Measurements from ENCODE around the gene MBP.

The MBP gene

DNA sequence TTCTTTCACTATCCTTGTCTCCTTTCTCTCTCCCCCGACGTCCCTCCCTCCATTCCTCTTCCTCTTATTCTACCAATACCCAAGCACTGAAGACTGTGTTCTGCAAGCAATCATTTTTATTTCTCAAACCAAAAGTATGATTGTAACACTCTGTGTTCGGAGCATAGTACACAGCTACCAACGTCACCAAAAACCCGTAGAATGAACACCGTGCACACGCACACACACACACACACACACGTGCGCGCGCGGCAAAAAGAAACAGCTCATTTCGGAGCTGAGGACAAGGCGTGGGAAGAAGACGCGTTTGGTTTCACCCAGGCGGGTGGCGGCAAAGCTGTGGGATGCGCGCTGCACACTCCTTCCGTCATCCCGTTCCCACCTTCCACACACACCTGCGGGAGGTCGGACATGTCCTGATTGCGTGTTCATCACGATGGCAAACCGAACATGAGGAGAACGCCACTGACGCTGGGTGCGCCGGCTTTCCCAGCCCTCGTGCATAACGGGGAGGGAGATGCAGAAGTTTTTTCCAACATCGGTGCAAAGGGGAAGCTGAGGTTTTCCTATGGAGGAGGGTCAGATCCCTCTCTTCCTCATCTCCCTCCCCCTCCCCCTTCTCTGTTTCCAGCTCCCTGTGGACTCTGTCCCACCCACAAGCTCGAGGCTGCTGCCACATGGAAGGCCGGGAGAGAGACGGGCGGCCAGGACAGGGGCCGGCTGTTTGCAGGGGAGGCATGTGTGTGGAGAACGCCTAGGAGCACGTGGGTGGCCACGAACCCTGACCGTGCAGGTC is 20.4 kb downstream of the MBP start:
- no peak for DNase-seq

DNA sequence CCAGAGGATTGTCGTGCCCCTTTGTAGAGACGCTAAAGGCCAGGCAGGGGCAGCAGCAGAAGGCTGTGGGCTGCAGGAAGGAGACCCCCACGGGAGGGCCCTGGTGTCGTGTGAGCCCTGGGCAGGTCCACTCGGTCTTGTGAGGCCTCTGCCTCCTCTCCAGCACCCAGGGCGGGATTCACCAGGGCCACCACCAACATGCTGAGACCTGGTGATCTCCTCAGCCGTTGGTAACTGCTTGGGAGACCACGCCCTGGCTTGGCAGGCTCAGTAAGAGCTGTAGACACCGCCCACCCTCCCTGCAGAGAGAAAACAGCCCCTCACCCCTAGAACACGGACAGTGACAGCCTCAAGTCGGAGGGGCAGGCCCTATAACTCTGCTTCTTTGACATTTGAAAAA is 21.1 kb downstream of the MBP start:
- no peak for DNase-seq

DNA sequence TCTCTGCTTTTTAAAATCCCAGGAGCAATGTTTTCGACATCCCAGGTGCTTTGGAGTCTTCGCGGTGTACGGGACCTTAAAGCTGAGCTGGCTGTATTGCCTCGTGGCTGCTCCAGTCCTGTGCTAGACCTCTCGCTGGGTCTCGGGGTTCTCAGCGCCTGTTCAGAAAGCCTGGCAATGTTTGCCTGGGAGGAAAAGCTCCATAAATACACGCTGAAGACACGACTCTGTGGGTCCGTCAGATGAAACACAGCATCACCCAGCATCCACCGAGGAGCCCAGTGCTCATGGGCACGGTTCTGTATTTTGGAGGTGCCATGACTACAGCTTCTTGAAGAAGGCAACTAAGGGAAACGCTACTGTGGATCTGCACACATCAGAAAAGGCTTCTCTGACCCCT is 21.6 kb downstream of the MBP start:
- DNase-seq, result no peak

DNA sequence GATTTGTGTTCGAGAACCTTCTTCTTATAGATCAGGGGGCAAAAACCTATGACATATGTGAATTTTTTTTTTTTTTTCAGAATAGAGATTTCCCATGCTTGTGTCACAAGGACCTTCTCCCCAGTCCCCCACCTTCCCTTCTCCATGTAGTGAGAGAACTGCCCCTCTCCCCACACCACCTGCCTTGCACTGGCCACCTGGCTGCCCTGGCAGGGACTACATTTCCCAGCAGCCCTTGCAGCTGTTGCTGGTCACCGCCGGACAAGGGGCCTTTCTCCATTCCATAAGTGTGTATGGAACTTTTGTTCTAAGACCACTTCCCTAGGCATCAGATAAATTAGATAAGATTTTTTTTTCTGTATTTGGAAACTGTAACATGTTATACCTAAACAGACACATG is 22.2 kb downstream of the MBP start:
- no peak for DNase-seq

DNA sequence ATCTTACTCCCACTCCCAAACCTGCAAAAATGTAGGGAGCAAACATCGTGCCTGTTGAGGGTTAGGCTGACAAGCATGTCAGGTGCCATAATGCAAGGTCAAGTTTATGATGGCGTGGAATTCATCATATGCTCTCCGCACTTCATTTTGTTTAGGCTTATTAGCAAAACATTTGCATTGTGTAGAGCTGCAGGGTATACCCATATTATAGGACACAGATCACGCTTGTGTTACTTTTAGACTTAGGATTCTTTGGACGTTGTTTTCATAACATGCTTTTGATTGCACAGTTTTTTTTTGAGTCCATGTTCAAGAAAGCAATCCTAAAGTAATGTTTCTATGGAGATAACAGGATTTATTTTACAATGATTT is 22.9 kb downstream of the MBP start:
- DNase-seq, result no peak

DNA sequence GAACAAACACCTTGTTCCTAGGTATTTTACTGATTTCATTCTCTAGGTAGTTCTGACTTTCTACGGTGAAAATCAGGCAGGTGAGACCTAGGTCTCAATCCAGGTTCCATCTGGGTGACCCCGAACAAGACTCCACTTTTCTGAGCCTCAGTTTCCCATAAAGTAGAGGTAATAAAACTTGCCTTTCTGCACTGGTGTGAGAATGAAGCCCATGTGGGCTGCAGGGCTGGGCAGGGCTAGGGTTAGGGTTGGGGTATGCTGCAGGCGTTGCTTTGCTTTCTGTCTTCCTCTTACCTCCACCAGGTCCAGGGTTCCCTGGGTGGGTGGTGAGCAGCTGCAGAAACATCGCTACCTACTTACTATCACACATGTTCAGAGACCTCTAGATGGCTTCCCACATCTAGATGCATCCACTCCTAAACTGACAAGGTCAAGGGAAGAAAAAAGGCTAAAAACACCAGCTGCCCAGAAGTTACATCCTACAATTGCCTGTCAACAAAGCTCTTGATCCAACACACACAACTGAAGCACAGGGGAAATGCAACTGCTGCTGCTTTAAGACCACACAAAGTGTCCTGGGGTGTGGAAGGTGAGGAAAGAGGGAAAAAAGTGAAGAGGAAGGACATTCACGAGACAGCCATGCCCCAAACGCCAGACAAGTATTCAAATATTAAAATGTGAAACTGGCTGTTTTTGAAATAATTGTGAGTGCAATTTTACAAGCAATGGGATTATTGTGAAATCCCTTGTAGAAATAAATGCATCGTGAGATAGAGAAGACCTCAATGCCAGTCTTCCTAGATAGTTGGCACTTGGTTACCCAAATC is 23.5 kb downstream of the MBP start:
- no peak for DNase-seq

DNA sequence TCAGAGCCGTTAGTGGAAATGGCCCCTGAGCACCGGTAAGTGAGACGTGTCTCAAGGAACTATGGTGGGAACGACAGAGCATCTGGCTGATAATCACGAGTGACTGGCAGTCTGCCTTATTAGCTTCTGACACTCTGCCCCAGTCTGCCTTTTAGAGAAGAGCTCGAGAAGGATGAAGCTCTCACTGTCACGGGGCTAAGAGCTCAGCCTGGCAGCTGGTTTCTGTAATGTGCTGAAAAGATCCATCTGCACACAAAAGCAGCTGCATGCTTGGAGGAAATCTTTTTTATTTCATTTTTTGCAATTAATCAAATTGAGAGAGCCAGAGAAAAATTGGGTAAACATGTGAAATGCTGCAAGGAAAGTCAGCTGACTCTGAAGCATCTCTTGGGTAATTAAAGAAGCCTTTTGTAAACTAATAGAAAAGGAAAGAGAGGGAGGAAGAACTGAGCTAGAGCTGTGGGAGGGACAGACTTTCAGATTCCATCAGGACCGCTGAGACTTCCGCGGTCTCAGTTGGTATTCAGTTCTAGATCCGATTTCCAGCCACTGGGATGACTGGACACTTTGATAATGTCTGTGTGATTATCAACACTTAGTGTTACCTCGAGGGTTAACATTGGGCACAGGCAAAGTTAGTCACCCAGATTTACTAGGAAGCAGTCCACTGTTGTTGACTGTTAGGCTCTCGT is 24.4 kb downstream of the MBP start:
- no peak for DNase-seq

DNA sequence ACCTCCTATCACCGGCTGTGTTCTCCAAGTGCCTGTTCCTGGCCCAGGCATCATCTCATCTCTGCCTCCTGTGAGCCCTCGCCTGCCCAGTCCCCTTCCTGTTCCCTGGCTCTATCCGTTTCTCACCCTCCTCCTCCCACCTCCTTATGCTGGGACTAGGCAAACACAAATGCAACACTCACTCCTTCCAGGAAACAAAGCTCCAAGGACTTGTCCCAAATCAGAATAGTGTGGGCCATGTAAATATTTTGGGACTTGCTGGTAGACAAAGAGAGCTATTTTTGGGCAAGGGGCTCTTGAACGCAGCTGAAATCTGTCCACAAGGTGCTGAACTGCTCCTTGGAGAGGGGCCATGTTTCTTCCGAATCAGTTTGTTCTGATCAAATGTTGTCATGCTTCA is 25.3 kb downstream of the MBP start:
- DNase-seq, result no peak

DNA sequence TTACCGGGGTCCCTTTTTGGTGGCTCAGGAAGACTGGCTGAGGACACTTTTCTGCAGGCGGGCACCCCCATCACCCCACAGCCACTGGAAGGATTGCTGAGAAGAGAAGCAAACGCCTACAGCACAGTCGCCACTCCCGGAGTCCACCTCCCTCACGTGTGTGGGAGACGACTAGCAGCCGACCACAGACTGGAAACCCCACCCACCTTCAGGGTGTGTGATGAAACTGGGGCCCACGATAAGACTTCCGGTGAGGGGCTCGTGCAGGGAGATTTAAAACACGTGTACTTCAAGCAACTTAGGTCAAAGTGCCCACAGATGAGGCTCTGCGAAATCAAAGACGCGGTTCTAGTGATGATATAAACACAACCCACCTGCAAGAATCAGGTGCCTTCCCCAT is 26.3 kb downstream of the MBP start:
- DNase-seq, result no peak

DNA sequence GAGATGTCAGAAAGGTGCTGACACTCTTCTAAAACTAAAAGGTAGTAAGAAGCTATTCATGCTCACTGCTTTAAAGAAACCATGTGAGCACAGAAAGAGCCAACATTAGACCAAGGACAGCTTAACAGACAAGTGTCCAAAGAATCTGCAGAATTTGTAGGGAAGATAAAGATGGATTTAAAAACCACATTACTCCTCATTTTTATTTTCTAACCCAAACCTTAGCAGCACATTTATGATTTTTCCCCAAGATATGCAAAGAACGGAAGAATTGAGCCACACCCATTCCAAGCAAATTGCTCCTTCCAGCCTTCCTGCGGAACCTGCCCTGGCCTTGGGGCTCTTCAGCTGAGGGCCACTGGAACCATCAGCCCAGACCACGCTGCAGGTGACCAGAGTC is 26.9 kb downstream of the MBP start:
- DNase-seq, result no peak

DNA sequence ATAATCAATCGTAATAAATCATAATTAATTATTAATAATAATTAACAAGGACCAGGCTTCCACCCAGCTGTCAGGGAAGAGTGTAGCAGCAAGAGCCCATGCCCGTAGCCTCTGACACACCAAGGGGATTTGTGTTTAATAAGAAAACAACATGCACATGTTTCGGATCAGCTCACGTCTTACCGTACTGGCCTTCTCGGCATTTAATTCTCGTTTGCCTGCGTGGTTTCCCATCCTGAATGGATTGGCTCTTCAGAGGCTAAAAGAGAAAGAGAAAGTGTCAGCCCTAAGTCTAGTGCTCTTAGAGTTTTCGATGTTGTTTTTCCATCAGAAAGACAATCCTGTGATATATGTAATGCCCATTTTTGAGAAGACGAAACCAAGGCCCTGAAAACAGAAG is 27.6 kb downstream of the MBP start:
- DNase-seq, result no peak

DNA sequence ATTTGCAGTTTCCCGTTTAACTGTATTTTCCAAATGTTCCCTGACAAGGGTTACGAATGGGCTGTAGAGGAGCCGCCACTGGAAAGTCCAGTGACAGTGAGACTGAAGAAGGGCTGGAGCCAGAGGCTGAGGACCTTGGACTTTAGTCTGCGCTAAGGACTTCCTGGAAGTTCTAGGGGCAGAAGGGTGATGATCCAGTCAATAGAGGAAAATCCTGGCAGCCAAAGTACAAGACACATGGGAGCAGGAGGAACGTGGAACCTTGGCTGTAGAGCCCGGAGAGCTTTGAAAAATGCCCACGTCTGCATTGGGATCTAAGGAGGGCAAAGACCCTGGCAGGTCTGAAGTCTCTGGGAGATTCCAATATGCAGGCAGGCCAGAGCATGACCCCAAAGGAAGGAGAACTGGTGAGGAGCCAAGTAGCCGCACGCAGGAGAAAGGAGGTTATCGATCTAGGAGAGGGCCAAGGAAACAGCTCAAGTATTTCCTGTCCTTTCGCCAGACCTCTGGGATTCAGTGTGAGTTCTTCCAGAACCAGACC is 28.5 kb downstream of the MBP start:
- no peak for DNase-seq

DNA sequence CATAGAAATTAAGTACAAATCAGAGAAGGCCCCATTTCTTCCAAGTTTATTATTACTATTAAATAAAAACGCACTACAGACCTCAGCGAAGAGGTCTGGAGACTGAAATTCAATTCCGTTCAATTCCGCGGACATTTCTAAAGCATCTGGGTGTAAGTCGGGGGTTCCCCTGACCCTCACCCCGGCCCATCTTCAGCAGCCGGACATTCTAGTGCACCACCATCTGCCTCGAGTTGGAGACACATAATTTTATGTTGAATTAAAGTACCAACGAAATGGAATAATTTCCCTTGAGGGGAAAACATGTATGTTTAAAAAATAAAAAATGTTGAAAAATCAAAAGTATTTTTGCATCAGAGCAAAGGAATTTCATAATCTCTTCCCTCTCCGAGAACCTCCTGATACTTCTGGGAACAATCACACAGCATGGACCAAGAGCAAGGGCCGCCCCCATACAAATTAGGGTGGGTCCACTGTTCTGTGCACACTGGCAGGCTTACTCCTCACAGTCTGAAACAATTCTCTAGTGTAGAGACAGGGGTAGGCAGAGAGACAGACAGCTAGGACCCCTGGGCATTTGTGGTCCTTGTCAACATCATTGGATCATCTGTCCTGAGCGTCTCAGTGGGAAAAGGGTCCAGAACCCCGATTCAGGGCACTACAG is 29.3 kb downstream of the MBP start:
- no peak for DNase-seq

DNA sequence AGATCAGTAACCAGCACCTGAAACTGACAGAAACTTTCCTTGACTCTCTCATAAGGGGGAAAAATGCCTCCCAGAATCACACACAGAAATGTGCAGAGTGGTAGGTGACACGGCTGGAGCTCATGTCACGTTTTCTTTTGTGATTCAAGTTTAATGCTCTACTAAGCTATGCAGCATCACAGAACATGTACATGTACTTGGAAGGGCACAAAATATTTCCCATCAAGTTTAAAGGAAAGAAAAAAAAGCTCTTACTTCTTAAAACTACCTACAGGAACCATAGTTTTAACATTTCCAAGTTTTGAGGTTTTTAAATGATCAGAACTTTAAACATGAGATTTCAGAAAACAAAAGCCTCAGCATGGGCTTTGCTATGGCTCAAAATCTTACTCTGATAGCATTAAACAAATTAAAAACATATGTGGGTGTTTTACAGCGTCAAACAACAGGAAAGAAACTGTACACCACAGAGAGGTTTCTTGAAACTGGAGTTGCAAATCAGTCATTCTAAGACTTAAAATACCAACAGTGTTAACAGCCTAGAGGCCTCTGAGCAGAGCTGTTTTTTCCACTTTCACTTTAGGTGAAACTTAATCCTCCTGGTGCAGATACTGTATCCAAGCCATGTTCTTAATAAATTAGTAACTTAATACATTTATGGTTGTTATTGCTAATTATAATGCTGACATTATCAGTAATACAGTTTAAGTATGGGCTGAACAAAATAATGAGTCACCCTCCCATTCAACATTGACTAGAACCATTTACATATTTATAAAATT is 30.1 kb downstream of the MBP start:
- DNase-seq, result no peak

DNA sequence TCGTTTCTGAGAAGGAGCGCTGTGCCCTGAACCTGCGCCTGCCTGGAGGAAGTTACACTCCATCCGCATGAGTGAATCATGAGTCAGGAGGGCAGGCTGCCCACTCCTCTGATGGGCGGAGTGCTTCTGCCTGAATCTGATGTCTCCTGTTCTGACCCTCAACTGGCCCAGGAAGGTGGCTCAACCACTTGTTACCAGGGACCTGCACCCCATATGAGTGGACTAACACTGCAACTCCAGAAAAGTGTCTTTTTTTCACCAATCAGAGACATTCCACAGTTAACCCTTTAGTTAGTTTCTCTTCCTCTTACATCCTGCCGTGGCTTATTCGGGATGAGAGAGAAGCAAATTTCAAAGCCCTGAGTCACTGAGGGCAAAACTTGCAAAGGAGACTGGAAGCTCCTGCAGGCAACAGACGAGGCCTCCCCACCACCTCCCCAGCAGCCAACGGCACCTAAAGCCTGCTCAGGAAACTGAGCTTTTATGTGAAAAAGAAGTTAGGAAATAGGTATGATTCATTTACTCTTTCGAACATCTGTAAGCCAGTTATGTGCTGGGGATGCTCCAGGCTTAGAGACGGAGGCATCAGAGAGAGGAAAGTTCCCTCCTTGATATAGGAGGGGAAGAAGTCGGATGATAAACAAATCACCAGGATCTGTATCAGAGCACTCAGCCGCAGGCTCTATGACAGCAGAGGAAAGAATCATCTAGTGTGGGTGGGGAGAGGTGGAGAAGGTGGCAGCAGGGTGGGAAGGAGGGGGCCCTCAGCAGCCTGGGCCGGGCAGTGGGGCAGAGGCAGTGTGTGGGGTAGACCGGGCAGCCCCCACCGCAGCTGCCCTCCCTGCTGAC is 30.9 kb downstream of the MBP start:
- no peak for DNase-seq

DNA sequence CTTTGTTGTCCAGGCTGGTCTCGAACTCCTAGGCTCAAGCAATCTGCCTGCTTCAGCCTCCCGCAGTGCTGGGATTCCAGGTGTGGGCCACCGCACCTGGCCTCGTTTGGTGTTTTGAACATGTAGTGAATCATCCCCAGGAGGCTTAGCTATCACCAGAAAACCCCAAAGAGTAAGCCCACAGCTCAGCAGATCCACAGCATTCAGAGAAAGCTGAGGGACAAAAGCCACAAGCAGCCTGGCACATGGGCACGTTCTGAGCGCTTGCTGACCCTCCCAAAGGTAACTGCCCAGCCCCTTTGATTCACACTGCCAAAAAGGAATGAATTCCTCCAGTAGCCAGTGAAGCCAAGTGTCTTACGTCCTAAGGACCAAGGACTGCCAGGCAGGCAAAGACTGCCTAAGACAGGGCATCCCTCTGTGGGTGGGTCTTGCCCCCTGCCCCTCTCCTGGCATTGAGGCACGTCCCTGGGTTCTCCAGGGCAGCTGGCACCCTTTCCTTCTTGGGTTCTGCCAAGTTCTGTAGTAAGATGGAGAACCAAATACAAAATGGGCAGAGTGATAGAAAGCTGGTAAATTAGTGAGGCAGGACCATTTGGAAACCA is 31.7 kb downstream of the MBP start:
- DNase-seq, result no peak

DNA sequence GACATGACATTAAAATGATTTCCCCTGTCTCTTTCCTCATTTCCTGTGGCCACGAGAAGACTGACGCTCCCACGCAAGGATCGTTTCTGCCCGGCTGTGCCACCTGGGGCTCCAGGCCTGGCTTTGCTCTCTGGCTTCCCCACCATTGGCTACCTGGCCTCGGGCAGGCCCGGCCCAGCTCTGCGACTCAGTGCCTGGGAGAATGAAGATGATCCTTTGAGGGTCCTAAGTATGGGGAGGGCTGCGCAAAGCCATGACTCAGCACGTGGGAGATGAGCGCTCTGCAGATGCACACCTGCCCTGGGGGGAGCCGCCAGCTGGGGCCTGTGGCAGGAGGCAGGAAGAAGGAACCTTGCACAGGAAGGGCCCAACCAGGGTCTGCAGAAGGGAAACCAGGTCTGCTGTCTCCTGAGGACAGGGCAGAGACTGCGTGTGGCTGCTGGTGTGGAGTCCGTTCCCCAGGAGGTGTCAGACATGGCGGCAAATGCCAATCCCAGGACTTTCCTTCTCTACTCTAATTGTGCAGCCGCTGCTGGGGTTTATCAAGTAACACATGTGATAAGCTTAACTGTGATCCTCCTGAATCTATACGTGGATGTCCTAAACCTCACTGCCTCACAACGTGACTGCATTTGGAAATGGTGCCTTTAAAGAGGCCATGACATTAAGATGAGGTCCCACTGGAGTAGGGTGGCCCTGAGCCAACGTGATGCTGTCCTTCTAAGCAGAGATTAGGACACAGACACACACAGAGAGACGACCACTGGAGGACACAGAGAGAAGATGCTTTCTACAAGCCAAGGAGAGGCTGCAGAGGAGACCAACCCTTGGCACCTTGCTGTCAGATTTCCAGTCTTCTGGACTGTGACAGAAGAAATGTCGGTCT is 32.9 kb downstream of the MBP start:
- DNase-seq, result no peak

DNA sequence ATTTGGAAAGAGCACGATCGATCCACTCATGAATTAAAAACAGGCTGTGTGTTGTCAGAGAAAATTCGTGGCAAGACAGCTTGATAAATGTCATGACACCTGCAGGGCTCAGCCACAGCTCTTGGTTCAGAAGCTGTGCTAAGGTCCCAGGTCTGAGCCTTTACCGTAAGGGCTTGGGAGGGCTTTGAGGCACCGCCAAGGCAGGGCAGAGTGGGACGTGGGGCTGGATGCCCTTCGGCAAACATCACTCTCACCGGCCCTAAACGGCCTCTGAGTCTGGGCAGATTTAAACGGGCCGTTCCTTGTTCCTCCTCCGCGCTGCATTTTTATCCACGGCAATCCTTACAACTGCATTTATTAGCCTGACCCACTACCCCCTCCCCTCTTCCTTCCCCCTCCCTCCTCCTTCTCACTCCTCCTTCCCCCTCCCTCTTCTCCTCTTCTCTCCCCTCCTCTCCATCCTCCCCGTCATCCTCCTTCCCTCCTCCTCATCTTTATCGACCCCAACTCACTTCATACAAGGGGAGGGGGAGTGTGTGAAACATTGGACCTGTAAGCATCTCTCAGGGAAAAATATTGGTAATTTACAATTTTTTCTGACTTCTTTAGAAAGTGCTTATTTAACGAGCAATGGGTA is 33.9 kb downstream of the MBP start:
- DNase-seq, result no peak

DNA sequence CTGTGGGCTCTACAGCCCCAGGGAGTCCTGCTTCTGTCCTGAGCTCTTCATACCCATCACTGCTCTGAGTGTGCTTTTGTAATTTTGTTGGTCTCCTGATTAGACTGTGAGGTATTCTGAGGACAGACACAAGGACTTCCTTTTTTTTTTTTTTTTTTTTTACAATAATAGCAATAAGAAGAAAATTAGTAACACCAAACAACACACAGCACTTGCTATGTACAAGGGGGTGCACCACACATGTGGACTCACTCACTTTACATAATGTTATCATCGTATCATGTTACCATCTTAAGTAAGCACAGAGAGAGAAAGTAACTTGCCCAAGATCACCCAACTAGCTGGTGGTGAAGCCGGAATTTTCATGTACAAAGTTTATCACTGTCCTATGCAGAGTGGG is 34.6 kb downstream of the MBP start:
- DNase-seq, result no peak
